A549 treated with CpdA at 1 μM for 4 hours (cell line): ENCODE data around the gene SDC4. TPM values are rescaled to one million over a fixed set of nuclear protein-coding genes. Genes with fewer than 3 reads are reported as not detected.

Experiments used
- total RNA-seq: library from RNA; stranded (reverse); fragments of 200-300 nt; extraction: Qiagen RNA extraction; gene quantifications from 5 replicates; pipeline ENCODE4 v1.2.3, GENCODE V29; 2022; ENCODE audit warnings: low read depth

Gene SDC4
- 111 to 147 TPM (median 128 TPM) in 5 replicates for total RNA-seq

GRCh38 chr20:45347936-45348778, at the start of gene SDC4:
Gene SDC4 (minus strand): TSS chr20:45348424. CDS start chr20:45348384, 40 bp downstream.

GRCh38 chr20:45378191-45378590, 30.0 kb upstream of the SDC4 start, which contains the start of gene TP53TG5:
Gene TP53TG5 (minus strand): TSS chr20:45378325. CDS start chr20:45378236, 89 bp downstream.

GRCh38 chr20:45362804-45363610, 14.8 kb upstream of the SDC4 start, which contains the start of gene SYS1:
Gene SYS1 (plus strand): TSS chr20:45363156. CDS start chr20:45363532, 376 bp downstream.

GRCh38 chr20:45308117-45308778, 40.0 kb downstream of the SDC4 start, which contains the start of gene MATN4:
Gene MATN4 (minus strand): TSS chr20:45308299. CDS start chr20:45305582, 2,717 bp downstream.

GRCh38 chr20:45306431-45306982, 41.7 kb downstream of the SDC4 start, which contains the start of gene RBPJL:
Gene RBPJL (plus strand): TSS chr20:45306840. CDS start chr20:45306923, 83 bp downstream.

Other genes starting within 250 kb of the SDC4 start
- gene KCNS1, start 247.3 kb downstream of the SDC4 start, total RNA-seq = not detected in 5 replicates
- gene WFDC5, start 233.2 kb downstream of the SDC4 start, total RNA-seq = not detected in 5 replicates
- gene WFDC12, start 224.0 kb downstream of the SDC4 start, total RNA-seq = not detected in 5 replicates
- gene PI3, start 173.5 kb downstream of the SDC4 start, total RNA-seq = 1.9 to 3.2 TPM (median 2.4 TPM) in 5 replicates
- gene SEMG1, start 141.4 kb downstream of the SDC4 start, total RNA-seq = not detected in 5 replicates
- gene SEMG2, start 127.1 kb downstream of the SDC4 start, total RNA-seq = not detected in 5 replicates
- gene SLPI, start 93.9 kb downstream of the SDC4 start, total RNA-seq = 8.8 to 14.6 TPM (median 11.2 TPM) in 5 replicates
- not detected in 5 replicates for gene RBPJL, start 41.6 kb downstream of the SDC4 start, total RNA-seq
- 0.08 to 0.14 TPM (median 0.10 TPM) in 3 of 5 replicates, not detected in the others for gene MATN4, start 40.1 kb downstream of the SDC4 start, total RNA-seq
- gene SYS1, start 14.7 kb upstream of the SDC4 start, total RNA-seq = 22.9 to 37.0 TPM (median 31.5 TPM) in 5 replicates
- gene TP53TG5, start 29.9 kb upstream of the SDC4 start, total RNA-seq = not detected in 5 replicates
- gene DBNDD2, start 59.9 kb upstream of the SDC4 start, total RNA-seq = 22.0 to 28.5 TPM (median 25.7 TPM) in 5 replicates
- 84.6 to 99.2 TPM (median 98.7 TPM) in 5 replicates for gene PIGT, start 67.7 kb upstream of the SDC4 start, total RNA-seq
- 0.11 TPM in 1 of 5 replicates, not detected in the others for gene WFDC2, start 121.3 kb upstream of the SDC4 start, total RNA-seq
- not detected in 5 replicates for gene SPINT3, start 167.2 kb upstream of the SDC4 start, total RNA-seq
- not detected in 5 replicates for gene WFDC6, start 191.1 kb upstream of the SDC4 start, total RNA-seq
- gene EPPIN, start 199.0 kb upstream of the SDC4 start, total RNA-seq = not detected in 5 replicates
- gene WFDC8, start 230.9 kb upstream of the SDC4 start, total RNA-seq = not detected in 5 replicates